Liver (tissue), 9 donors: ENCODE results near the gene CITED2. TPM values are rescaled to one million over a fixed set of nuclear protein-coding genes. Genes with fewer than 3 reads are reported as not detected.

Experiments used
- DNase-seq: peaks from one replicate; pipeline ENCODE4 v3.0.0-alpha.2; 2017; ENCODE audit warnings: low spot score
- H3K27ac ChIP-seq, 2 donors: one replicate each; pipeline ENCODE4 v1.7.0; 2013; ENCODE audit warnings: inconsistent platforms in 2 of 2, low read length in 2 of 2, control low read depth in 1 of 2, low read depth in 1 of 2, mild to moderate bottlenecking in 1 of 2
- H3K27me3 ChIP-seq, 4 donors: one replicate each; pipeline versions ENCODE4 v1.6.1 to v1.7.0; 2013; ENCODE audit warnings: low read length in 3 of 4, inconsistent platforms in 1 of 4, mild to moderate bottlenecking in 1 of 4, moderate library complexity in 1 of 4; ENCODE audit not compliant: control insufficient read depth in 4 of 4, insufficient read depth in 4 of 4
- H3K36me3 ChIP-seq, 4 donors: one replicate each; pipeline versions ENCODE4 v1.6.1 to v1.7.0; 2013; ENCODE audit warnings: low read length in 3 of 4, mild to moderate bottlenecking in 3 of 4, low read depth in 1 of 4, moderate library complexity in 1 of 4; ENCODE audit not compliant: control insufficient read depth in 4 of 4, insufficient read depth in 3 of 4
- H3K4me1 ChIP-seq, 4 donors: one replicate each; pipeline versions ENCODE4 v1.6.1 to v1.7.0; 2013; ENCODE audit warnings: low read length in 3 of 4, mild to moderate bottlenecking in 3 of 4, moderate library complexity in 1 of 4; ENCODE audit not compliant: control insufficient read depth in 4 of 4, insufficient read depth in 4 of 4
- H3K4me3 ChIP-seq, 3 donors: one replicate each; pipeline versions ENCODE4 v1.6.1 to v1.7.0; 2013; ENCODE audit warnings: low read length in 3 of 3, control low read depth in 1 of 3, low read depth in 1 of 3, mild to moderate bottlenecking in 1 of 3
- H3K9ac ChIP-seq, 2 donors: one replicate each; pipeline ENCODE4 v1.7.0; 2013; ENCODE audit warnings: low read length in 2 of 2, mild to moderate bottlenecking in 2 of 2, moderate library complexity in 2 of 2, control low read depth in 1 of 2, low read depth in 1 of 2
- H3K9me3 ChIP-seq, 4 donors: one replicate each; pipeline versions ENCODE4 v1.6.1 to v1.7.0; 2013; ENCODE audit warnings: low read length in 3 of 4; ENCODE audit not compliant: control insufficient read depth in 4 of 4
- CTCF ChIP-seq: fragments of 150-350 bp; IDR thresholded peaks from 2 replicates; pipeline ENCODE4 v1.5.1; 2017; ENCODE audit warnings: improper control_type of control experiment, low read depth, low read length; ENCODE audit not compliant: missing input control
- EGR1 ChIP-seq, 2 donors: IDR thresholded peaks; 2 replicates each; pipeline ENCODE4 v1.6.1; 2016 to 2018; ENCODE audit warnings: antibody characterized with exemption in 2 of 2, low read depth in 2 of 2
- FOXA2 ChIP-seq: IDR thresholded peaks from 2 replicates; pipeline ENCODE4 v1.6.1; 2016; ENCODE audit warnings: antibody characterized with exemption
- GABPA ChIP-seq, 2 donors: IDR thresholded peaks in 1 of 2; conservative IDR thresholded peaks in 1 of 2; 2 replicates each; pipeline ENCODE4 v1.6.1; 2016; ENCODE audit warnings: antibody characterized with exemption in 2 of 2, mild to moderate bottlenecking in 1 of 2, moderate library complexity in 1 of 2
- HNF4A ChIP-seq, 2 donors: conservative IDR thresholded peaks; 2 replicates each; pipeline ENCODE4 v1.6.1; 2016; ENCODE audit warnings: antibody characterized with exemption in 2 of 2, mild to moderate bottlenecking in 2 of 2
- HNF4G ChIP-seq: IDR thresholded peaks from 2 replicates; pipeline ENCODE4 v1.6.1; 2016; ENCODE audit warnings: antibody characterized with exemption
- JUND ChIP-seq, 2 donors: IDR thresholded peaks; 2 replicates each; pipeline ENCODE4 v1.6.1; 2016; ENCODE audit warnings: antibody characterized with exemption in 2 of 2
- MAX ChIP-seq: IDR thresholded peaks from 2 replicates; pipeline ENCODE4 v1.6.1; 2016; ENCODE audit warnings: antibody characterized with exemption
- NR2F2 ChIP-seq: IDR thresholded peaks from 2 replicates; pipeline ENCODE4 v1.6.1; 2016; ENCODE audit warnings: antibody characterized with exemption
- RXRA ChIP-seq, 2 donors: IDR thresholded peaks; 2 replicates each; pipeline ENCODE4 v1.6.1; 2017 to 2018; ENCODE audit warnings: antibody characterized with exemption in 2 of 2, mild to moderate bottlenecking in 1 of 2
- SP1 ChIP-seq: IDR thresholded peaks from 2 replicates; pipeline ENCODE4 v1.6.1; 2018; ENCODE audit warnings: antibody characterized with exemption, mild to moderate bottlenecking
- TAF1 ChIP-seq: conservative IDR thresholded peaks from 2 replicates; pipeline ENCODE4 v1.6.1; 2016; ENCODE audit warnings: antibody characterized with exemption, mild to moderate bottlenecking
- YY1 ChIP-seq: IDR thresholded peaks from 2 replicates; pipeline ENCODE4 v1.6.1; 2016; ENCODE audit warnings: antibody characterized with exemption, mild to moderate bottlenecking
- ZBTB33 ChIP-seq: IDR thresholded peaks from 2 replicates; pipeline ENCODE4 v1.6.1; 2016; ENCODE audit warnings: antibody characterized with exemption
- WGBS: extraction: QIAGEN DNeasy Blood & Tissue Kit; methylation state at CpG from one replicate; pipeline ENCODE4 v1.1.7; 2013; 5-methylcytosine and 5-hydroxymethylcytosine counted together
- polyA plus RNA-seq, 2 donors: library from polyadenylated mRNA; stranded (reverse) in 1 of 2; unstranded in 1 of 2; fragments of 200-250 nt in 1 of 2; fragments of >200 nt in 1 of 2; fragmentation: Nextera tagmentation in 1 of 2; extraction: Ambion mirVana in 1 of 2; gene quantifications; one replicate each; pipeline versions ENCODE4 v1.2.1 to v1.2.3, GENCODE V29; 2013 to 2015
- total RNA-seq, 2 donors: library from RNA; depleted of rRNA; stranded (reverse); fragments of >200 nt; gene quantifications; one replicate each; pipeline ENCODE4 v1.2.3, GENCODE V29; 2014
- TF ChIP-seq, protein P1 (sequence below): IDR thresholded peaks from 2 replicates; pipeline ENCODE4 v1.6.1; 2016; ENCODE audit warnings: antibody characterized with exemption, mild to moderate bottlenecking
- donor health status: healthy.
- donor health status: healthy.
- donor health status: healthy.
- donor health status: healthy.
- donor health status: healthy.

Gene CITED2
- total and polyA plus RNA-seq, 4 donors, result 9.9 to 57.1 (median 22.5) TPM

DNA sequence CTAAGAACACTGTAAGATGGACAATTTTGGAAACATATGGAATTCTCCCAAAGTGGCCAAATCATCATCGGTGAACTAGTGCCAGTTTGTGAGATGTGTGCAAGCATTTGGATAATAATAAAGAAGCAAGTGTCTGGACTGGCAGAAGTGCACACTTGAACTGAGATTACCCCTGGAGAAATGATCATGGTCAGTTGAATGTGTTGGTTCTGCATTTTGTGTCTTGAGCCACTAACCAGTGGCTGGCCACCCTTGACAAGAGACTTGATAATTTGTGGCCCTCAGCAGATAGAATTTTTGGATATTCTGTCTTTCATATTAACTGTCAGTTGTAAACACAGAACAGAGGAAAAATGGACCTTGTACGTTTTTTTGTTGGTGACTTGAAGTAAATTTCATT, 37.4 kb downstream of the CITED2 start:
- Histone ChIP-seq H3K27me3 (no peaks in the 10 kb centered on the region), H3K27ac (no peak overlapping the region), H3K4me3 (no peak overlapping the region), H3K36me3 (no peaks in the 10 kb centered on the region), H3K9me3 (no peaks in the 10 kb centered on the region), H3K4me1 (peaks cover 0 to 3% (median 0%) of the 10 kb centered on the region in 4 donors), H3K9ac (no peak overlapping the region)
- no peak for DNase-seq
- WGBS, result 87% methylated on average over 2 of the region's 2 CpGs
- TF ChIP-seq RXRA (IDR thresholded peaks at IDR 0.05), result no peak
- no peak for TF ChIP-seq ZBTB33
- no peak for TF ChIP-seq NR2F2
- no peak for TF ChIP-seq HNF4A (conservative IDR thresholded peaks at IDR 0.05)
- TF ChIP-seq EGR1 (IDR thresholded peaks at IDR 0.05; ENCODE audit: low read depth in 2 of 2), result no peak
- no peak for TF ChIP-seq SP1
- no peak for TF ChIP-seq MAX
- TF ChIP-seq TAF1, result no peak
- TF ChIP-seq YY1, result no peak
- TF ChIP-seq GABPA (IDR thresholded peaks at IDR 0.05 in 1 of 2, conservative IDR thresholded peaks at IDR 0.05 in 1 of 2), result no peak
- TF ChIP-seq CTCF, result no peak
- no peak for TF ChIP-seq FOXA2

GRCh38 chr6:139336488-139336887, 38.0 kb downstream of the CITED2 start:
- 30% methylated on average over 4 of the region's 4 CpGs for WGBS
- H3K4me1 ChIP-seq, result peaks cover 0 to 3% (median 0%) of the 10 kb centered on the region in 4 donors

GRCh38 chr6:139335447-139336210, 38.8 kb downstream of the CITED2 start:
- Histone ChIP-seq H3K4me3 (no peak overlapping the region), H3K36me3 (no peaks in the 10 kb centered on the region), H3K9me3 (no peaks in the 10 kb centered on the region), H3K27me3 (no peaks in the 10 kb centered on the region), H3K27ac (no peak overlapping the region), H3K9ac (no peak overlapping the region), H3K4me1 (peaks cover 0 to 3% (median 0%) of the 10 kb centered on the region in 4 donors)
- DNase-seq, result no peak
- WGBS, result 89% methylated on average over 5 of the region's 5 CpGs
- no peak for TF ChIP-seq MAX
- TF ChIP-seq, protein P1, sequence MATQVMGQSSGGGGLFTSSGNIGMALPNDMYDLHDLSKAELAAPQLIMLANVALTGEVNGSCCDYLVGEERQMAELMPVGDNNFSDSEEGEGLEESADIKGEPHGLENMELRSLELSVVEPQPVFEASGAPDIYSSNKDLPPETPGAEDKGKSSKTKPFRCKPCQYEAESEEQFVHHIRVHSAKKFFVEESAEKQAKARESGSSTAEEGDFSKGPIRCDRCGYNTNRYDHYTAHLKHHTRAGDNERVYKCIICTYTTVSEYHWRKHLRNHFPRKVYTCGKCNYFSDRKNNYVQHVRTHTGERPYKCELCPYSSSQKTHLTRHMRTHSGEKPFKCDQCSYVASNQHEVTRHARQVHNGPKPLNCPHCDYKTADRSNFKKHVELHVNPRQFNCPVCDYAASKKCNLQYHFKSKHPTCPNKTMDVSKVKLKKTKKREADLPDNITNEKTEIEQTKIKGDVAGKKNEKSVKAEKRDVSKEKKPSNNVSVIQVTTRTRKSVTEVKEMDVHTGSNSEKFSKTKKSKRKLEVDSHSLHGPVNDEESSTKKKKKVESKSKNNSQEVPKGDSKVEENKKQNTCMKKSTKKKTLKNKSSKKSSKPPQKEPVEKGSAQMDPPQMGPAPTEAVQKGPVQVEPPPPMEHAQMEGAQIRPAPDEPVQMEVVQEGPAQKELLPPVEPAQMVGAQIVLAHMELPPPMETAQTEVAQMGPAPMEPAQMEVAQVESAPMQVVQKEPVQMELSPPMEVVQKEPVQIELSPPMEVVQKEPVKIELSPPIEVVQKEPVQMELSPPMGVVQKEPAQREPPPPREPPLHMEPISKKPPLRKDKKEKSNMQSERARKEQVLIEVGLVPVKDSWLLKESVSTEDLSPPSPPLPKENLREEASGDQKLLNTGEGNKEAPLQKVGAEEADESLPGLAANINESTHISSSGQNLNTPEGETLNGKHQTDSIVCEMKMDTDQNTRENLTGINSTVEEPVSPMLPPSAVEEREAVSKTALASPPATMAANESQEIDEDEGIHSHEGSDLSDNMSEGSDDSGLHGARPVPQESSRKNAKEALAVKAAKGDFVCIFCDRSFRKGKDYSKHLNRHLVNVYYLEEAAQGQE, result no peak
- no peak for TF ChIP-seq YY1
- no peak for TF ChIP-seq RXRA (IDR thresholded peaks at IDR 0.05)
- TF ChIP-seq SP1, result no peak
- TF ChIP-seq CTCF, result no peak
- no peak for TF ChIP-seq TAF1
- no peak for TF ChIP-seq GABPA (IDR thresholded peaks at IDR 0.05 in 1 of 2, conservative IDR thresholded peaks at IDR 0.05 in 1 of 2)
- no peak for TF ChIP-seq FOXA2
- no peak for TF ChIP-seq NR2F2
- TF ChIP-seq JUND (IDR thresholded peaks at IDR 0.05), result no peak
- no peak for TF ChIP-seq EGR1 (IDR thresholded peaks at IDR 0.05; ENCODE audit: low read depth in 2 of 2)
- no peak for TF ChIP-seq HNF4A (conservative IDR thresholded peaks at IDR 0.05)
- no peak for TF ChIP-seq HNF4G

More at GRCh38 chr6:139336488-139336887, 38.0 kb downstream of the CITED2 start:
- H3K27ac ChIP-seq, result no peak overlapping the region
- no peaks in the 10 kb centered on the region for H3K9me3 ChIP-seq
- TF ChIP-seq HNF4A (conservative IDR thresholded peaks at IDR 0.05) (peak in 1 of 2 donors; percentile 27), SP1 (no peak)
- H3K27me3 ChIP-seq, result no peaks in the 10 kb centered on the region
- no peak overlapping the region for H3K4me3 ChIP-seq
- no peak overlapping the region for H3K9ac ChIP-seq
- H3K36me3 ChIP-seq, result no peaks in the 10 kb centered on the region
- DNase-seq, result no peak
